WTC11 (cell line): ENCODE data around the gene NAA60. TPM values are rescaled to one million over a fixed set of nuclear protein-coding genes. Genes with fewer than 3 reads are reported as not detected.

Experiments
- ATAC-seq: fragments of 200-7000 bp; cut with Tn5 transposase; 2 replicates; pipeline ENCODE4 v1.10.0; 2021; ENCODE audit warnings: mild to moderate bottlenecking, moderate library complexity
- CTCF ChIA-PET: fragments of 300-600 bp; sonication (Branson Sonifier 250); formaldehyde crosslinking; loops from one replicate; lab custom pipeline; 2021; ENCODE audit warnings: antibody characterized with exemption; lab: Charles Lee
- POLR2A ChIA-PET: fragments of 350-600 bp; sonication (Branson Sonifier 250); formaldehyde crosslinking; loops from one replicate; lab custom pipeline; 2021; ENCODE audit warnings: antibody characterized with exemption; lab: Charles Lee
- DNase-seq: peaks from one replicate; pipeline ENCODE4 v3.0.0; 2021; ENCODE audit warnings: low spot score
- H3K27ac Mint-ChIP-seq: 2 replicates; pipeline ENCODE4 v1.8.0; 2021; ENCODE audit warnings: mixed read lengths
- H3K27me3 Mint-ChIP-seq: 2 replicates; pipeline ENCODE4 v1.8.0; 2021; ENCODE audit warnings: low read depth, mild to moderate bottlenecking, moderate library complexity, mixed read lengths
- H3K36me3 Mint-ChIP-seq: 2 replicates; pipeline ENCODE4 v1.8.0; 2021; ENCODE audit warnings: mixed read lengths
- H3K4me1 Mint-ChIP-seq: 2 replicates; pipeline ENCODE4 v1.8.0; 2022; ENCODE audit warnings: mixed read lengths
- H3K4me3 Mint-ChIP-seq: 2 replicates; pipeline ENCODE4 v1.8.0; 2021; ENCODE audit warnings: mild to moderate bottlenecking, moderate library complexity, mixed read lengths
- H3K9me3 Mint-ChIP-seq: 2 replicates; pipeline ENCODE4 v1.8.0; 2021; ENCODE audit warnings: mixed read lengths
- AR ChIP-seq: fragments of 250-450 bp; sonication (Bioruptor Pico); IDR thresholded peaks from 2 replicates; pipeline ENCODE4 v1.9.0; 2021; ENCODE audit warnings: mild to moderate bottlenecking
- CDX4 ChIP-seq: fragments of 250-450 bp; sonication (Bioruptor Pico); IDR thresholded peaks from 2 replicates; pipeline ENCODE4 v1.9.0; 2021; ENCODE audit warnings: moderate library complexity, mild to moderate bottlenecking, inconsistent platforms, borderline replicate concordance
- E2F1 ChIP-seq: sonication (generic); formaldehyde crosslinking; IDR thresholded peaks from 2 replicates; pipeline ENCODE4 v1.8.0; 2022; ENCODE audit warnings: mild to moderate bottlenecking, missing genetic modification reagents
- ESRRA ChIP-seq: sonication (generic); formaldehyde crosslinking; IDR thresholded peaks from 2 replicates; pipeline ENCODE4 v1.8.1; 2022; ENCODE audit warnings: mild to moderate bottlenecking, missing genetic modification reagents, borderline replicate concordance
- FOXP4 ChIP-seq: sonication (generic); formaldehyde crosslinking; IDR thresholded peaks from 2 replicates; pipeline ENCODE4 v1.8.0; 2022; ENCODE audit warnings: mild to moderate bottlenecking, missing genetic modification reagents
- IRF1 ChIP-seq: sonication (generic); formaldehyde crosslinking; IDR thresholded peaks from 2 replicates; pipeline ENCODE4 v1.8.0; 2023; ENCODE audit warnings: missing genetic modification reagents
- KAT7 ChIP-seq: sonication (generic); formaldehyde crosslinking; IDR thresholded peaks from 2 replicates; pipeline ENCODE4 v1.8.1; 2023; ENCODE audit warnings: missing genetic modification reagents, mild to moderate bottlenecking, borderline replicate concordance
- MAX ChIP-seq: sonication (generic); formaldehyde crosslinking; IDR thresholded peaks from 2 replicates; pipeline ENCODE4 v1.8.0; 2022; ENCODE audit warnings: mild to moderate bottlenecking, missing genetic modification reagents
- MLX ChIP-seq: sonication (generic); formaldehyde crosslinking; IDR thresholded peaks from 2 replicates; pipeline ENCODE4 v1.8.1; 2023; ENCODE audit warnings: mild to moderate bottlenecking, missing genetic modification reagents, moderate library complexity
- MXD4 ChIP-seq: fragments of 250-450 bp; sonication (Bioruptor Pico); IDR thresholded peaks from 2 replicates; pipeline ENCODE4 v1.8.0; 2021; ENCODE audit warnings: mild to moderate bottlenecking, moderate library complexity, borderline replicate concordance
- STAT6 ChIP-seq: sonication (generic); formaldehyde crosslinking; conservative IDR thresholded peaks from 2 replicates; pipeline ENCODE4 v1.8.1; 2023; ENCODE audit warnings: mild to moderate bottlenecking, low read depth, missing genetic modification reagents, moderate library complexity
- TEAD4 ChIP-seq: sonication (generic); formaldehyde crosslinking; IDR thresholded peaks from 2 replicates; pipeline ENCODE4 v1.8.0; 2022; ENCODE audit warnings: mild to moderate bottlenecking, missing genetic modification reagents
- USF2 ChIP-seq: sonication (generic); formaldehyde crosslinking; IDR thresholded peaks from 2 replicates; pipeline ENCODE4 v1.8.1; 2023; ENCODE audit warnings: mild to moderate bottlenecking, missing genetic modification reagents, moderate library complexity
- ZBTB21 ChIP-seq: sonication (generic); formaldehyde crosslinking; IDR thresholded peaks from 2 replicates; pipeline ENCODE4 v1.8.1; 2023; ENCODE audit warnings: mild to moderate bottlenecking, missing genetic modification reagents, borderline replicate concordance
- ZBTB43 ChIP-seq: sonication (generic); formaldehyde crosslinking; IDR thresholded peaks from 2 replicates; pipeline ENCODE4 v1.8.1; 2023; ENCODE audit warnings: mild to moderate bottlenecking, missing genetic modification reagents
- ZNF281 ChIP-seq: sonication (generic); formaldehyde crosslinking; IDR thresholded peaks from 2 replicates; pipeline ENCODE4 v1.8.0; 2023; ENCODE audit warnings: mild to moderate bottlenecking, missing genetic modification reagents
- ZNF317 ChIP-seq: sonication (generic); formaldehyde crosslinking; IDR thresholded peaks from 2 replicates; pipeline ENCODE4 v1.8.1; 2023; ENCODE audit warnings: low read depth, mild to moderate bottlenecking, moderate library complexity, missing genetic modification reagents, borderline replicate concordance
- total RNA-seq: library from RNA; stranded (reverse); gene quantifications from 3 replicates; pipeline ENCODE4 v1.2.3, GENCODE V29; 2021

NAA60 gene
- total RNA-seq, 1 experiment from 2014 or later: 50.3 TPM

GRCh38 chr16:3532741-3533140 is 89.3 kb downstream of the NAA60 start:
- Mint-ChIP-seq H3K27me3 (no peaks in the 10 kb centered on the region), H3K27ac (no peak overlapping the region), H3K36me3 (peaks cover 43% of the 10 kb centered on the region), H3K4me1 (no peaks in the 10 kb centered on the region), H3K4me3 (no peak overlapping the region), H3K9me3 (peaks cover 13% of the 10 kb centered on the region)
- ATAC-seq: no peak
- TF ChIP-seq TEAD4 (CRISPR knock-in tag): no peak
- no peak for TF ChIP-seq CDX4 (CRISPR knock-in tag)
- TF ChIP-seq STAT6 (CRISPR knock-in tag): no peak
- no peak for TF ChIP-seq ZBTB43 (CRISPR knock-in tag)
- TF ChIP-seq IRF1 (CRISPR knock-in tag): no peak
- POLR2A ChIA-PET: no interaction called here
- no peak for DNase-seq
- CTCF ChIA-PET: no interaction called here

GRCh38 chr16:3534126-3534525 is 90.6 kb downstream of the NAA60 start:
- Mint-ChIP-seq H3K4me3 (no peak overlapping the region), H3K36me3 (peaks cover 31% of the 10 kb centered on the region), H3K27me3 (no peaks in the 10 kb centered on the region), H3K27ac (no peak overlapping the region; the same call in 1 of the 2 replicates), H3K9me3 (peaks cover 1% of the 10 kb centered on the region; the same call in 1 of the 2 replicates), H3K4me1 (no peaks in the 10 kb centered on the region)
- DNase-seq (no peak), ATAC-seq (no peak)
- ChIA-PET CTCF (interaction anchor here (0.9 kb wide), 1 partner anchor 120 kb away, joined by 3 read pairs; no protein-coding TSS in a partner anchor), POLR2A (no interaction called here)
- TF ChIP-seq AR: no peak
- TF ChIP-seq MAX: no peak
- TF ChIP-seq MXD4 (CRISPR knock-in tag): no peak
- TF ChIP-seq KAT7: no peak
- TF ChIP-seq ZBTB21 (CRISPR knock-in tag): no peak
- no peak for TF ChIP-seq USF2 (CRISPR knock-in tag)
- no peak for TF ChIP-seq E2F1 (CRISPR knock-in tag)
- TF ChIP-seq FOXP4: no peak
- TF ChIP-seq ZNF317 (CRISPR knock-in tag): no peak
- TF ChIP-seq ESRRA (CRISPR knock-in tag): no peak
- TF ChIP-seq ZNF281 (CRISPR knock-in tag): no peak
- no peak for TF ChIP-seq MLX
